ENCODE results near the gene G2E3. TPM values are rescaled to one million over a fixed set of nuclear protein-coding genes. Genes with fewer than 3 reads are reported as not detected.

Gene G2E3
- total RNA-seq, 1 experiment from 2014 or later = 16.8 TPM

Small RNAs within 50 kb of the gene (small RNA-seq; reads per million reads assigned to genes)
- 0 reads per million in 2 experiments for gene RF02271

Other genes with a start within 250 kb of the G2E3 start
- gene SCFD1, start 63.2 kb downstream of the G2E3 start, total RNA-seq (2014; rRNA removed; shearing (Covaris generic)) = 76.5 and 81.1 TPM in 2 replicates

Data from SK-MEL-5 (cell line).